NCI-H2081 treated with DMSO at 0.1 percent for 48 hours (cell line): ENCODE data around the gene PC.

Experiments used
- DNase-seq: peaks from one replicate; lab custom pipeline; 2025; lab: John Stamatoyannopoulos, UW

The PC gene

GRCh38 chr11:66854729-66855211 is 103.4 kb downstream of the PC start:
- no peak for DNase-seq

- DNase-seq, result no peak
These were observed 103.9 kb downstream of the PC start for GRCh38 chr11:66854231-66854661.

- no peak for DNase-seq
These were observed 104.6 kb downstream of the PC start for GRCh38 chr11:66853242-66854229.

- no peak for DNase-seq
These were observed 105.5 kb downstream of the PC start for GRCh38 chr11:66852466-66853241.

GRCh38 chr11:66851698-66852465 is 106.3 kb downstream of the PC start:
- no peak for DNase-seq

GRCh38 chr11:66851239-66851596 is 107.0 kb downstream of the PC start:
- DNase-seq, result no peak

GRCh38 chr11:66850588-66851238 is 107.5 kb downstream of the PC start:
- DNase-seq, result no peak

- no peak for DNase-seq
These were observed 108.0 kb downstream of the PC start for GRCh38 chr11:66850235-66850587.

- DNase-seq, result no peak
These were observed 108.5 kb downstream of the PC start for GRCh38 chr11:66849501-66850234.

GRCh38 chr11:66848671-66849500 is 109.3 kb downstream of the PC start:
- DNase-seq, result no peak

- DNase-seq, result no peak
These were observed 110.5 kb downstream of the PC start for GRCh38 chr11:66847461-66848232.

GRCh38 chr11:66846671-66847091 is 111.5 kb downstream of the PC start:
- DNase-seq, result no peak

- no peak for DNase-seq
These were observed 112.3 kb downstream of the PC start for GRCh38 chr11:66845876-66846212.

GRCh38 chr11:66845143-66845875 is 112.9 kb downstream of the PC start:
- DNase-seq, result no peak

GRCh38 chr11:66844496-66845142 is 113.6 kb downstream of the PC start:
- DNase-seq, result no peak

- DNase-seq, result no peak
These were observed 114.2 kb downstream of the PC start for GRCh38 chr11:66843776-66844495.
